Mesendoderm (in vitro differentiated cells): ENCODE results near the gene WDR54.
A peak's percentile ranks its signal among the peaks of the same experiment; 100 is the strongest.

Experiments
- DNase-seq: peaks from one replicate; pipeline ENCODE4 v3.0.0; 2013
- H2AK5ac ChIP-seq: 2 replicates; pipeline ENCODE4 v1.6.1; 2013; ENCODE audit warnings: low read length, inconsistent platforms
- H2BK120ac ChIP-seq: 2 replicates; pipeline ENCODE4 v1.6.1; 2013; ENCODE audit warnings: low read depth, mild to moderate bottlenecking, low read length, moderate library complexity, mixed read lengths
- H2BK15ac ChIP-seq: replicated peaks from 2 replicates; pipeline ENCODE4 v1.6.1; 2013; ENCODE audit warnings: low read depth, mild to moderate bottlenecking, moderate library complexity
- H2BK5ac ChIP-seq: 2 replicates; pipeline ENCODE4 v1.6.1; 2013; ENCODE audit warnings: low read length, inconsistent platforms
- H3K18ac ChIP-seq: 2 replicates; pipeline ENCODE4 v1.6.1; 2013; ENCODE audit warnings: mild to moderate bottlenecking, low read length, mixed read lengths
- H3K23ac ChIP-seq: one replicate; pipeline ENCODE4 v1.6.1; 2013; ENCODE audit warnings: low read length
- H3K27ac ChIP-seq: 2 replicates; pipeline ENCODE4 v1.5.1; 2013; ENCODE audit warnings: low read depth, mild to moderate bottlenecking, inconsistent platforms, low read length, moderate library complexity
- H3K27me3 ChIP-seq: 2 replicates; pipeline ENCODE4 v1.6.1; 2013; ENCODE audit warnings: low read length, control low read depth, mild to moderate bottlenecking, inconsistent platforms; ENCODE audit not compliant: insufficient read depth, poor library complexity
- H3K36me3 ChIP-seq: 2 replicates; pipeline ENCODE4 v1.6.1; 2013; ENCODE audit warnings: low read length, inconsistent platforms; ENCODE audit not compliant: control insufficient read depth, insufficient read depth
- H3K4ac ChIP-seq: one replicate; pipeline ENCODE4 v1.6.1; 2013; ENCODE audit warnings: low read depth, mild to moderate bottlenecking, low read length, moderate library complexity
- H3K4me1 ChIP-seq: 2 replicates; pipeline ENCODE4 v1.6.1; 2013; ENCODE audit warnings: low read depth, low read length, inconsistent platforms; ENCODE audit not compliant: control insufficient read depth
- H3K4me2 ChIP-seq: 2 replicates; pipeline ENCODE4 v1.6.1; 2013; ENCODE audit warnings: low read length
- H3K4me3 ChIP-seq: 2 replicates; pipeline ENCODE4 v1.5.1; 2013; ENCODE audit warnings: mild to moderate bottlenecking, low read length
- H3K56ac ChIP-seq: one replicate; pipeline ENCODE4 v1.6.1; 2013; ENCODE audit warnings: low read length
- H3K79me1 ChIP-seq: 2 replicates; pipeline ENCODE4 v1.6.1; 2013; ENCODE audit warnings: low read length, inconsistent platforms
- H3K79me2 ChIP-seq: 2 replicates; pipeline ENCODE4 v1.6.1; 2013; ENCODE audit warnings: mild to moderate bottlenecking, low read length; ENCODE audit not compliant: control insufficient read depth, insufficient read depth
- H3K9ac ChIP-seq: 2 replicates; pipeline ENCODE4 v1.6.1; 2013; ENCODE audit warnings: low read length, inconsistent platforms
- H4K5ac ChIP-seq: one replicate; pipeline ENCODE4 v1.6.1; 2013; ENCODE audit warnings: low read length
- H4K8ac ChIP-seq: one replicate; pipeline ENCODE4 v1.6.1; 2013; ENCODE audit warnings: low read depth, mild to moderate bottlenecking, control low read depth, low read length, moderate library complexity
- WGBS: extraction: QIAGEN DNeasy Blood & Tissue Kit; methylation state at CpG from one replicate; pipeline ENCODE4 v1.1.7; 2013; ENCODE audit warnings: low lambda C conversion rate, missing lambda C conversion rate; ENCODE audit not compliant: insufficient coverage; ENCODE audit errors: extremely low coverage; 5-methylcytosine and 5-hydroxymethylcytosine counted together

WDR54 gene

DNA sequence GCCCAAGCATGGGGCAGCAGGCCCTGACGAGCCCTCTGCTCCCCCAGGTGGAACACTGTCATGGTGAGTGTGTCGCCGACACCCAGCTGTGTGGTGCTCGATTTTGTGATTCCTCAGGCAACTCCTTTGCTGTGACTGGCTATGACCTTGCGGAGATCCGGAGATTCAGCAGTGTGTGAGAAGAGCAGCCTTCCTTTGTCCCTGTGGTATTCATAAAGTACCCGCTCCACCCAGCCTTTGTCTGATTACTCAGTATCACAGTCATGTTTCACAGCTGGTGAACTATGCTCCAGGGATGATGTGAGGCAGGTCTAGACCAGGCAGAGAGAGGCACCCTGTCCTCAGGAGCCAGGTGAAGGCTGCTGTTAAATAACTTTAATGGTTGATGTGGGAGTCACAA is 4.0 kb downstream of the WDR54 start:
- Histone ChIP-seq H2BK15ac (no peak overlapping the region), H3K23ac (no peak overlapping the region), H3K4me2 (no peak overlapping the region), H3K79me1 (no peaks in the 10 kb centered on the region), H2BK120ac (no peak overlapping the region), H3K4me1 (peaks cover 13% of the 10 kb centered on the region), H4K5ac (no peak overlapping the region), H2AK5ac (no peak overlapping the region), H3K4me3 (no peak overlapping the region), H3K18ac (no peak overlapping the region), H4K8ac (no peak overlapping the region), H3K56ac (no peak overlapping the region), H3K79me2 (no peaks in the 10 kb centered on the region), H3K27ac (no peak overlapping the region), H3K27me3 (no peaks in the 10 kb centered on the region), H3K4ac (no peak overlapping the region), H3K9ac (no peak overlapping the region), H2BK5ac (no peak overlapping the region), H3K36me3 (peaks cover 7% of the 10 kb centered on the region)
- no CpG with 5 or more reads among the region's 7 CpGs for WGBS
- no peak for DNase-seq

GRCh38 chr2:74426181-74426758 is 4.7 kb downstream of the WDR54 start:
- Histone ChIP-seq H3K4me1 (peaks cover 13% of the 10 kb centered on the region), H3K4me3 (no peak overlapping the region), H3K36me3 (peaks cover 7% of the 10 kb centered on the region), H2BK15ac (no peak overlapping the region), H3K79me1 (no peaks in the 10 kb centered on the region), H3K79me2 (no peaks in the 10 kb centered on the region), H3K56ac (no peak overlapping the region), H3K27me3 (no peaks in the 10 kb centered on the region), H3K9ac (no peak overlapping the region), H2BK120ac (no peak overlapping the region), H2AK5ac (no peak overlapping the region), H4K8ac (no peak overlapping the region), H3K4ac (no peak overlapping the region), H3K23ac (no peak overlapping the region), H3K4me2 (no peak overlapping the region), H3K27ac (no peak overlapping the region), H3K18ac (no peak overlapping the region), H4K5ac (no peak overlapping the region), H2BK5ac (peak overlapping the region; percentile 37)
- peak; percentile 87 for DNase-seq
- no CpG with 5 or more reads among the region's 14 CpGs for WGBS

- no peak overlapping the region for H3K27ac ChIP-seq
- H2AK5ac ChIP-seq = no peak overlapping the region
- no peaks in the 10 kb centered on the region for H3K27me3 ChIP-seq
- H2BK15ac ChIP-seq = no peak overlapping the region
- H3K18ac ChIP-seq = no peak overlapping the region
- no peak overlapping the region for H3K4me2 ChIP-seq
- no peak overlapping the region for H3K56ac ChIP-seq
- no peak overlapping the region for H4K5ac ChIP-seq
- H3K9ac ChIP-seq = no peak overlapping the region
- no peak overlapping the region for H3K23ac ChIP-seq
- peak; percentile 72 for DNase-seq
- H3K79me1 ChIP-seq = peaks cover 6% of the 10 kb centered on the region
- H2BK5ac ChIP-seq = no peak overlapping the region
- no CpG with 5 or more reads among the region's 3 CpGs for WGBS
- peaks cover 13% of the 10 kb centered on the region for H3K4me1 ChIP-seq
- H3K4ac ChIP-seq = no peak overlapping the region
- H3K79me2 ChIP-seq = no peaks in the 10 kb centered on the region
- H4K8ac ChIP-seq = no peak overlapping the region
- H3K4me3 ChIP-seq = no peak overlapping the region
- peaks cover 12% of the 10 kb centered on the region for H3K36me3 ChIP-seq
- H2BK120ac ChIP-seq = no peak overlapping the region
Measured at GRCh38 chr2:74427551-74427950, 6.0 kb downstream of the WDR54 start.

GRCh38 chr2:74428675-74429074 is 7.1 kb downstream of the WDR54 start:
- no peak overlapping the region for H3K27ac ChIP-seq
- H3K4me3 ChIP-seq = no peak overlapping the region
- no peak overlapping the region for H4K8ac ChIP-seq
- H3K36me3 ChIP-seq = peaks cover 12% of the 10 kb centered on the region
- WGBS = no CpG with 5 or more reads among the region's 5 CpGs
- no peak overlapping the region for H3K9ac ChIP-seq
- H3K56ac ChIP-seq = no peak overlapping the region
- peaks cover 6% of the 10 kb centered on the region for H3K79me1 ChIP-seq
- H3K4me2 ChIP-seq = no peak overlapping the region
- H2BK15ac ChIP-seq = no peak overlapping the region
- H2AK5ac ChIP-seq = no peak overlapping the region
- no peak overlapping the region for H4K5ac ChIP-seq
- no peak overlapping the region for H3K23ac ChIP-seq
- H3K4me1 ChIP-seq = peaks cover 13% of the 10 kb centered on the region
- no peak overlapping the region for H2BK5ac ChIP-seq
- H3K79me2 ChIP-seq = no peaks in the 10 kb centered on the region
- no peak for DNase-seq
- no peaks in the 10 kb centered on the region for H3K27me3 ChIP-seq
- no peak overlapping the region for H3K18ac ChIP-seq
- no peak overlapping the region for H2BK120ac ChIP-seq
- no peak overlapping the region for H3K4ac ChIP-seq

DNA sequence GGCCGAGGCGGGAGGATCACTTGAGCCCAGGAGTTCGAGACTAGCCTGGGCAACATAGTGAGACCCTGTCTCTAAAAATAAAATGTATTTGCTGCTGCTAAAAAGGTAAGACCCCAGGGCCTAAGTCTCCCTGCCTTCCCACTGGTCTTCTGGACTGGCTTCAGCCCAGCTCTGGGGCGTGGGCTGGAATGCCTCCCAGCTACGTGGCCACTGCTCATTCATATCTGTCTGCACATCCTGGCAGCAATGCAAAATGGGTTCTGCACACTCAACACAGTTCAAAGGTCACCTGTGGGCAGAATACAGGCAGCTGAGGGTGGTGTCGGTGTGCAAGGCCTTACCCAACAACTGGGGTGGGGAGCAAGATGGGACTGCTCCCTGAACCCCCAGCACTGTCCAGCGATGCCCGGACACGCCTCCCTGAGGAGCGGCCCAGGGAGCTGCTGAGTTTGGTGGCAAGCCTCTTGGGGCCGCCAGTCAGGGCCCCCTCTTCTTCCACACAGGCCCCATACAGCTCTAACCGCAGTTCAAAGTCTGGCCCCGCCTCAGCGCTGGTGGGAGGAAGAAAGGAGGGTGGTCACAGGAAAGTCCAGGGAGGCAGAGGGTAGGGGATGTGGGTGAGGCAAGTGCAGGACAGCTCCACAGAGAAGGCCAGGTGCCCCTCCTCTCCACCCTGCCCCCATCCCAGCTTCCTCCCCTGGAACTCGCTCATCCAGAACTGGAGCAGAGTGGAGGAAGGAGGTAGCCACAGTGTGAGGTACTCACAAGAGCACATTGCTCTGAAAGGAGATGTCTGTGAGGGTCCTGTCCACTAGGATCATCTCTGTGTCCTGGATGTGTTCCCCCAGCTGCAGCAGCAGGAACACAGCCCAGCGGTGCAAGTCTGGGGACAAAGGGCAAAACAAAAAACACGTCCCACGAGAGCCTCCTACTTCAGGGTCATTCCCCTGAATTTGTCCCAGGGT is 8.2 kb downstream of the WDR54 start:
- Histone ChIP-seq H3K79me1 (peaks cover 7% of the 10 kb centered on the region), H4K8ac (no peak overlapping the region), H3K9ac (no peak overlapping the region), H3K4me2 (no peak overlapping the region), H3K56ac (no peak overlapping the region), H3K23ac (no peak overlapping the region), H2BK120ac (no peak overlapping the region), H3K18ac (no peak overlapping the region), H3K4me3 (no peak overlapping the region), H3K27me3 (no peaks in the 10 kb centered on the region), H3K4me1 (peaks cover 13% of the 10 kb centered on the region), H2BK15ac (no peak overlapping the region), H3K79me2 (peaks cover 1% of the 10 kb centered on the region), H2AK5ac (no peak overlapping the region), H3K4ac (no peak overlapping the region), H3K27ac (no peak overlapping the region), H3K36me3 (peaks cover 12% of the 10 kb centered on the region), H4K5ac (no peak overlapping the region), H2BK5ac (no peak overlapping the region)
- no CpG with 5 or more reads among the region's 18 CpGs for WGBS
- DNase-seq = no peak
